DMS153 (cell line): ENCODE measurements around the gene NRN1L.
"Not testable (repeated sequence)": the region's sequence is repeated elsewhere in the genome, so short reads cannot be mapped to it uniquely, and the experiment has no call there.

Experiments used
- DNase-seq: peaks from one replicate; lab custom pipeline; 2025; lab: John Stamatoyannopoulos, UW

Gene NRN1L

DNA sequence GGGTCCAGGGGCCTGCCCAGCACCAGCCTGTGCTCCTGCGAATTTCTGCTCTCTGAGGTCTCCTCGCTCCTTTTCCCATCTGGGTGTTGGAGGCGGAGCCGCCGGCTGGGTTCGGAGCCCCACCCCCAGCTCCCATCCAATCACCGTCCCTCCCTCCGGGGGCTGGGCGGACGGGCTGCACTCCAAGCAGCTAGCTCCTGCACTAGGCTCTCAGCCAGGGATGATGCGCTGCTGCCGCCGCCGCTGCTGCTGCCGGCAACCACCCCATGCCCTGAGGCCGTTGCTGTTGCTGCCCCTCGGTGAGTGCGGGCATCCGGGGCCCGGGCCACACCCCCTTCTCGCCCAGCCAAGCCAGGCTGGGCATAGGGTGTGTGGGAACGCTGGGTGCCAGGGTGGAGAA, at the start of gene NRN1L:
TSS of gene NRN1L (plus strand) at position 202 of the 400 bp plus-strand sequence. CDS start at position 221, 19 bp downstream.
- DNase-seq: peak; percentile 78

DNA sequence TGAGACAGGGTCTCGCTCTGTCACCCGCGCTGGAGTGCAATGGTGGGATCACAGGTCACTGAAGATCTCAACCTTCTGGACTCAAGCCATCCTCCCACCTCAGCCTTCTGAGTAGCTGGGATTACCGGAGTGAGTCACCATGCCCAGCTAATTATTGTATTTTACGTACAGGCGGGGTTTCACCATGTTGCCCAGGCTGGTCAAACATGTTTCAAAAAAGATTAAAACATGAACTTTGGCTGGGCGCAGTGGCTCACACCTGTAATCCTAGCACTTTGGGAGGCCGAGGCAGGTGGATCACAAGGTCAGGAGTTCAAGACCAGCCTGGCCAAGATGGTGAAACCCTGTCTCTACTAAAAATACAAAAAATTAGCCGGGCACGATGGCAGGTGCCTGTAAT, 47.5 kb upstream of the NRN1L start:
- not testable (repeated sequence) for DNase-seq

DNA sequence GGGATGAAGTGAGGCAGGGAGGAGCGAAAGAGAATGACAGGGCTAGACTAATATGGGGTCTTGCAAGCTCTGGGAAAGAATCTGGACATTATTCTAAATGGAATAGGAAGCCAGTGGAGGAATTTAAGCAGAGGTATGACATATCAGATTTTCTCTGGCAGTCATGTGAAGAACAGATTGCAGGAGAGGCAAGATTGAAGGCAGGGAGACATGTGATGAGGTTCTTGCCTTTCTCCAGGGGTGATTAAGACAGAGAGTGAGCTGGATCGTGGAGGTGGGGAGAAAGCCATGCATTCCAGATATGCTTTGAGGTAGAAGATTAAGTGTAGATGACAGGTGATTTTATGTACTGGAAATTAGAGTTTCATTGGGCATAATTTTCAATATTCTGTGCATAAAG, 46.9 kb upstream of the NRN1L start:
- DNase-seq: no peak

DNA sequence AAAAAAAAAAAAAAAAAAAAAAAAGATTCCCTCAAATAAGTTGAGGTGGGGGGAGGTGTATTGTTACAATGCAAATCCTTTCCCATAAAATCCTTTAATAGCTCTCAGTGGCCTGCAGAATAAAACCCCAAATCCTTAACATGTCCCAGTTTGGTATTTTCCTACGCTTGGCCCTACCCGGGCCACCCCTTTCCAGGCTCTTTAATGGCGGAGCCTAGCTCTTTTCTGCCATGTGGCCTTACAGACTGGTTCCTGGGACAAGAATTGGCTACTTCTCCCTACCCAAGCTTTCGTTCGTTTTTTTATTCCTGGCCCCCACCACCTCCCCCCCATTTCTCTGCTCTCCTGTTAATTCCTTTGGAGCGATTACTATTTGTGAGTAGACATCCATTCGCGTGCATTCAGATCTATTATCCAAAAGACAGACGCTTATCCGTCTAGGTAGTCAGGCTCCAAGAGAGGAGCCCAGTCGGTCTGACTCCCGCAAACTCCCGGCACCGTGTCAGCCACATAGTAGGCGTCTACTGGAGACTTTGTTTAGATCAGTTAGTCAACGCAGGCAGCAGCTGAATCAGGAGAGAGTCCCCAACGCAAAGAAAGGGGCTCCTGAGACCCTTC, 43.4 kb upstream of the NRN1L start:
- DNase-seq: no peak

DNA sequence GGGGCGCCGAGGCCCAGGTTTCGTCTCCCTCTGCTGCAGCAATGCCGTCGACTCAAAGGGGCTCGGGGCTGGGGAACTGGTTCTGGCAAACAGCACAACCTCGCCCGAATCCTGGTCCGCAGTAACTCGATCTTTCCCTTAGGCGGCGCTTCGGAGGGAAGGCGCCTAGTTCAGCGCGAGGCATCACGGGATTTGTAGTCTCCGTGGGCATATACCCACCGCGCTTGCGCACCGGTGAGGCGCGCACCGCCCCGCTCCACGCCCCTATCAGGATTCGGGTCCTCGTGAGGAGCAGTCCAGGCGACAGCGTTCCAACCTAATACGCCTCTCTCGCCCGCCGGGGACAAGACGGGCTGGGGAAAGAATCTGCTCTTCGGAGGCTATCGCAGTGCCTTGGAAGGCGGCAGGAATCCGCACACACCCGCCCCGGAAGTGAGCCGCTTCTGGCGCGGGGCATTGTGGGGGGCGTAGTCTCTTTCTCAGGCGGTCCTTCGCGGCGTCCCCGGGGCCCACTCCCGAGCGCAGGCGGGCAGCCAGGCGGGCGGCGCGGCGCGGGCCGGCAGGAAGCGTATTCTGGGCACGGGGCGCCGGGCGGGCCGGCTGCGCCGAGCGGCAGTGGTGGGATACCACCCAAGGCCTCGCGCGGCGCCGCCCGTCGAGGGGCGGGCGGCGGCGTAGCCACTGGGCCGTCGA, 42.7 kb upstream of the NRN1L start, which contains the start of gene THAP11:
TSS of gene THAP11 (plus strand) at position 505 of the 693 bp plus-strand sequence. CDS start 235 bp downstream, outside the sequence.
- peak; percentile 92 for DNase-seq

DNA sequence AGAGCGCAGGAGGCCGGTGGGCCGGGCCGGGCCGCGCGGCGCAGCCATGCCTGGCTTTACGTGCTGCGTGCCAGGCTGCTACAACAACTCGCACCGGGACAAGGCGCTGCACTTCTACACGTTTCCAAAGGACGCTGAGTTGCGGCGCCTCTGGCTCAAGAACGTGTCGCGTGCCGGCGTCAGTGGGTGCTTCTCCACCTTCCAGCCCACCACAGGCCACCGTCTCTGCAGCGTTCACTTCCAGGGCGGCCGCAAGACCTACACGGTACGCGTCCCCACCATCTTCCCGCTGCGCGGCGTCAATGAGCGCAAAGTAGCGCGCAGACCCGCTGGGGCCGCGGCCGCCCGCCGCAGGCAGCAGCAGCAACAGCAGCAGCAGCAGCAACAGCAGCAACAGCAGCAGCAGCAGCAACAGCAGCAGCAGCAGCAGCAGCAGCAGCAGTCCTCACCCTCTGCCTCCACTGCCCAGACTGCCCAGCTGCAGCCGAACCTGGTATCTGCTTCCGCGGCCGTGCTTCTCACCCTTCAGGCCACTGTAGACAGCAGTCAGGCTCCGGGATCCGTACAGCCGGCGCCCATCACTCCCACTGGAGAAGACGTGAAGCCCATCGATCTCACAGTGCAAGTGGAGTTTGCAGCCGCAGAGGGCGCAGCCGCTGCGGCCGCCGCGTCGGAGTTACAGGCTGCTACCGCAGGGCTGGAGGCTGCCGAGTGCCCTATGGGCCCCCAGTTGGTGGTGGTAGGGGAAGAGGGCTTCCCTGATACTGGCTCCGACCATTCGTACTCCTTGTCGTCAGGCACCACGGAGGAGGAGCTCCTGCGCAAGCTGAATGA, 42.0 kb upstream of the NRN1L start:
- no peak for DNase-seq

DNA sequence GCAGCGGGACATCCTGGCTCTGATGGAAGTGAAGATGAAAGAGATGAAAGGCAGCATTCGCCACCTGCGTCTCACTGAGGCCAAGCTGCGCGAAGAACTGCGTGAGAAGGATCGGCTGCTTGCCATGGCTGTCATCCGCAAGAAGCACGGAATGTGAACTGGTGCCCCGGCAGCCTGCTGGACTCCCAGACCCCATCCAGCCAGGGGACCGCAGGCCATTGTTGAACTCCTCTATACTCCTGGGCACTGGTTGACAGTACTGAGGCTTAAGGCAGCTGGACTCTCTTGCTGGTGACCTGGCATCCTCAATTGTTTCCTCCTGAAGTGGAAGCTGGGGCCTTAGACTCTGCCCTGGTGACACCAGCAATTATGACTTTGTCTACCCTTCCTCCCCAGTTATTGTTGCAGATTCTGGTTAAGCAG, 41.3 kb upstream of the NRN1L start:
- DNase-seq: no peak

DNA sequence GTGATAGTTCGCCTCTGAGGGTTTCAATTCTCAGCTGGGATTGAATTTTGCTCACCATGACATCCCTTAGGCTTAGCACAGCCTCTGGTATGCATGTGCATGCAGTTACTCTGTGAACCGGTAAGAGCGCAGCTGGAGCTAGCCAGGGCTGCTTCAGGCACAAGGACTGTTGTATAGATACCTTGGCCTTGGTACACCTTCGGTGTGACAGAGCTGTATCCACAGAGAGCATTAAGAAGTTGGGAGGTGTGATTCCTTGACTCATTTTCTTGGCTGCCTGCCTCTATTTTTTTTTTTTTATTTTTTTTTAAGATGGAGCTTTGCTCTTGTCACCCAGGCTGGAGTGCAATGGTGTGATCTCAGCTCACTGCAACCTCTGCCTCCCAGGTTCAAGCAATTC, 40.2 kb upstream of the NRN1L start:
- no peak for DNase-seq

DNA sequence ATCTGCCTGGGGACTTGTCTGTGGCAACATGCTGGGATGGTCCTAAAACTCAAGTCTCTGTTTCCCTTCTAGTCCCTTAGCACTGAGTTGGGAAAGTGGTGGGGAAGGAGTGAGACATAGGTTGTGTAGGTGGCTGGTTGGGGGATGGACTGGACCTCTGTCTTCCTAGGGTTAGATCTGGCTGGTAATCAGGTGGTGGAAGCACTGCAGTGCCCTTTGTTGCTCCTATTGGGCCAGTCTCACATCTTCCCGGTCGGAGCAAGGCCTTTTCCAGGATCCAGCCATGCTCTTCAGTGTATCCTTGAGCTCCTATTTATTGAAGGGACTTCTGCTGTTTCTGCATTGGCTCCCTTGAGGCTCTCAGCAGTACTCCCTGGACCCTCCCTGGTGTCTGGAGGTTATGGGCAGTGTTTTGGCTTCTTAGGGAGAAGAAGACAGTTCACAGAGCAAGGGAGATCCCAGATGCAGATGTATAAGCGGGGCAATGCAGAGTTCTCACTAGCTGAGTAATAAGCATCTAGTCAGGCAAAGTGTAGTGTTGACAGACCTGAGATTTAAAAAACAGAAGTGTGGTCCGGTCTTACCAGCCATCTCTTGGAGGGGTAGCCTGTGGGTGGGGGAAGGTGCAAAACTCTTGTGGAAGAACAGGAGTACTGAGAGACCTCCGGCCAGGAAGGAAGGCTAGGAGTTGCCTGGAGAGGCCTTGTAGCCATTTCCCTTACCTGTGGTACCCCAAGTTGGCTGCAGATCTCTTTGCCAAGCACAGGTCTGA, 39.2 kb upstream of the NRN1L start:
- no peak for DNase-seq

DNA sequence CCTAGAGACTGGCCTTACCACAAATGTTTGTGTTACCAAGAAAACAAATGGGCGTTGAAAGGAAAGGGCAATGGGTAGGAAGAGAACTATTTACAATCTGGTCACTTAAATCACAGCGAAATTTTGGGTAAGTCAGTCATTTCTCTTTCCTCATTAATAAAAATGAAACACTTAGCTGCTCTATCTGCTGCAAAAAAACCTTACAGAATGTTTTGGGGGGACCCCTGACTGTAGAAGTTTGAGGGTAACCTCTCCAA, 38.7 kb upstream of the NRN1L start:
- DNase-seq: no peak

DNA sequence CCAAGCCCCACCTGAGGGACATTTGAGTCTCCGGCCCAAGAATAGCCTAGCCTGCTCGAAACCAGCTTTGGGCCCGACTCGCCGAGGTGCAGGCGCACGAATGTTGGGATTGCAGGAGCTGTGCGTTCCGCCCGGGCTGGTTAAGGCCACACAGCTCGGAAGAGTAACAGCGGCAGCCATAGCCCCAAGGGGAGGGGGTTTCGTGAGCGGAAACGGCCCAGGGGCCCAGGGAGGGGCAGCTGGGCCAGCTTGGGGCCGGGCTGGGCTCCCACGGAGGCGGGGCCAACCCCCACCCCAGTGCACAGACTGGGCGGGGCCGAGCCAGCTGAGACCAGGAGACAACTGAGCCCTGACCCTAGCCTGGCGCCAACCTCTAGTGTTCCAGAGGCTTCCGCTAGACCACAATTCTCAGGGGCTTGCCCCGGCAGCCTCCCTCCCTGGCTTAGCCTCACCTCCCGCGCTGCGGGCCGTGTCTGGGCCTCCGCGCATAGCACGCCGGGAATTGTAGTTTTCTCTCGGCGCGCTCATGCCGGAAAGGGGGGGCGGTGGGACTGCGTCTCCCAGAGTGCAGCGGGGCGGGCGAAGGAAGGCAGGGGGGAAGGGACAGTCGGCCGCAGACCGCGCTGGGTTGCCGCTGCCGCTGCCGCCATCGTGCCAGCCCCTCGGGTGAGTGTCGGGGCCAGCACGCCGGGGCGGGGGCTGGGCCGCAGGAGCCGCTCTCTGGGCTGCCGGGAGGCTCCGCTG, 38.2 kb upstream of the NRN1L start, which contains the start of gene NUTF2:
TSS of gene NUTF2 (plus strand) at position 614 of the 744 bp plus-strand sequence. CDS start 18,198 bp downstream, outside the sequence.
- DNase-seq: peak; percentile 94

DNA sequence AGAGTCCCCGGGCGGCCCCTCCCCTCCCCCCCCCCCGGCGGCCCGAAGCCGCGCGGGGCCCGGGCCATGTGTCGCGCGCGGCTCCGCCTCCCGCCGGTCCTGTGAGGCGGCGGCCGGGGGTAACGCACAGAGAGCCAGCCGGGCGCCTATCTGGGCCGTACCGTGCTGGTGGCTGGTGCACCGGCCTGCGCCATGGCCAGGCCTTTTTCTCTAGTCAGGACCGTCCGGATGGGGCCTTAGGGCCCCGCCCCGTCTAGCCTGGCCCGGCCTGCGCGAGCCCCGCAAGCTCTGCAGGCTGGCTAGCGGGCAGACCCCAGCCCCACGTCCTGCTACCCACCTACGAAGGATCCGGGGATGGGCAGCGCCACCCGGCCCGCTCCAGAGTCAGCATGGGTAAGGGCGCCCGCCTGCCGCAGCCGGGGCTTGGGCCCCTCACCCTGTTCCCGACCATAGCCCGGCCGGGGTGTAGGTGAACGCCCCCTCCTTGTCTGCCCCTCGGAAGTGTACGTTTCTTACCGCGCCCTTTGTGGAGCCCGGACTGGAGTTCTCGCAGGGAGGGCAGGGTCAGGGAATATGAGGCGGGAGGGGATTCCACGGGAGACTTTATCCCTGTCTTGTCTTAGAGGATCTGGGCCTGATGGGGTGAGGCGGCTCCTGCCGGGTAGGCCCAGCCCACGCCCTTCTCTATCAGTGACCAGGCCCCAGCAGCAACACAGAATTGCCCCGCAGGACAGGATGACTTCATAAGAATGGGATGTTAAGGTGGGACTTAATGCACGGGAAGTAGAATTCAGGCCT, 37.4 kb upstream of the NRN1L start, which contains the start of gene CENPT:
TSS of gene CENPT (minus strand) at position 630 of the 798 bp plus-strand sequence. CDS start 13,834 bp downstream, outside the sequence.
- no peak for DNase-seq

DNA sequence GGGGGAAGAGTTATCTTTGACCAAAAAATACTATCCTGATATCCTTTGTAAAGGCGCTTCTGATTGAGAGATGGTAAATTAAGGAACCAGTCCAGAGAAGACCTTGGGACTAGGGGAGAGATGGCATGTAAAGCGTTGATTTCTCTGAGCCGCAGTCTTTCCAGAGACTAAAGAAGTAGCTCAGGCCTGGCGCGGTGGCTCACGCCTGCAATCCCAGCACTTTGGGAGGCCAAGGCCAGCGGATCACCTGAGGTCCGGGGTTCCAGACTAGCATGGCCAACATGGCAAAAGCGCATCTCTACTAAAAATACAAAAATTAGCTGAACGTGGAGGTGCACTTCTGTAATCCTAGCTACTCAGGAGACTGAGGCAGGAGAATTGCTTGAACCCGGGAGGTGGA, 36.6 kb upstream of the NRN1L start:
- DNase-seq: no peak

DNA sequence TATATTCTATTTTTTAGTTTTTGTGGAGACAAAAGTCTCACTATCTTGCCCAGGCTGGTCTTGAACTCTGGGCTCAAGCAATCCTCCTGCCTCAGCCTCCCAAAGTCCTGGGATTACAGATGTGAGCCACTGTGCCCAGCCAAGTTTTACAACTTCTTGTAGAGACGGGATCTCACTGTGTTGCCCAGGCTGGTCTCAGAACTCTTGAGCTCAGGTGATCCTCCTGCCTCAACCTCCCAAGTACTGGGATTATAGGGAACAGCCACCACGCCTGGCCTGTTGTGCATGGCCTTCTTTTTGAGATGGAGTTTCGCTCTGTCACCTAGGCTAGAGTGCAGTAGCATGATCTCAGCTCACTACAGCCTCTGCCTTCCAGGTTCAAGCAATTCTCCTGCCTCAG, 31.0 kb upstream of the NRN1L start:
- no peak for DNase-seq

DNA sequence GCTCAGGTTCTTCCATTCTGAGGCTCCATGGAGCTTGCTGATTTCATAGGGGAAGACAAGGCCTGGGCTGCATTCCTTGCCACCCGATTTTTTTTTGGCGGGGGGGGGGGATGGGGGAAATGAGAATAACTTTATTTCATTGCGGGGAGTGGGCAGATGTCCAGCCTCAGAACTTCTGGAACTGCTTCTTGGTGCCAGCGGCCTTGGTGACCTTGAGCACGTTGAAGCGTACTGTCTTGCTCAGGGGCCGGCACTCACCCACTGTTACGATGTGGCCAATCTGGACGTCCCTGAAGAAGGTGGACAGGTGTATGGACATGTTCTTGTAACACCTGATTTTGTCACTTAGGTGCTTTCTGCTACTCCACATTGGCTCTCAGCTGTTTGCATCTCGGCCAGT, 28.9 kb upstream of the NRN1L start:
- DNase-seq: no peak

DNA sequence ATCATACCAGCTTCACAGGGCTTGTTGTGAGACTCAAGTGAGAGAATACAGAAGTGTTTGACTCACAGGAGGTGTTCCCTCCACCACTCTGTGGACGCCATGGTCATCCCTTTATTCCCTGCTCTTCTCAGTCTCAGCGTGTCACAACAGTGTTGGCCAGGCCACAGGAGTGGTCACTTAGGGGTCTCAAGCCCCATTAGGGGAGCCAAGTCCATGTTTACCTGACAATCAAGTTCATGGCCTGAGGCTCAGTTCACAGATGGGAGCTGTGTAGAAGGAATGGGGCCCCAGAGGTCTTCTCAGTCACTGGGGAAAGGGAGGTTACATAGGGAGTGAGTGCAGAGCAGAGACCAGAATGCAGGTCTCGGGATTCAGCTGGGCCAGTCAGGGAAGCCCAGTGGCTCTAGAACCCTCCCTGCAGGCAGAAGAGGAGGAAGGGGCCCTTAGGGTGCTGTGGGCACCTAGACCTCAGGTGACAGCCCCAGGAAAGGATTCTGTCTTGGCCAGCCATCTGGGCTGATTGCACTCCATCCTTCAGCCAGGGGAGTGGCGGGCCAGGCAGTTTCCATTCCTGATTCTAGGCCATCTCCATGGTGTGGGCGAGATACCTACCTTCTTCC, 27.6 kb upstream of the NRN1L start:
- DNase-seq: no peak

DNA sequence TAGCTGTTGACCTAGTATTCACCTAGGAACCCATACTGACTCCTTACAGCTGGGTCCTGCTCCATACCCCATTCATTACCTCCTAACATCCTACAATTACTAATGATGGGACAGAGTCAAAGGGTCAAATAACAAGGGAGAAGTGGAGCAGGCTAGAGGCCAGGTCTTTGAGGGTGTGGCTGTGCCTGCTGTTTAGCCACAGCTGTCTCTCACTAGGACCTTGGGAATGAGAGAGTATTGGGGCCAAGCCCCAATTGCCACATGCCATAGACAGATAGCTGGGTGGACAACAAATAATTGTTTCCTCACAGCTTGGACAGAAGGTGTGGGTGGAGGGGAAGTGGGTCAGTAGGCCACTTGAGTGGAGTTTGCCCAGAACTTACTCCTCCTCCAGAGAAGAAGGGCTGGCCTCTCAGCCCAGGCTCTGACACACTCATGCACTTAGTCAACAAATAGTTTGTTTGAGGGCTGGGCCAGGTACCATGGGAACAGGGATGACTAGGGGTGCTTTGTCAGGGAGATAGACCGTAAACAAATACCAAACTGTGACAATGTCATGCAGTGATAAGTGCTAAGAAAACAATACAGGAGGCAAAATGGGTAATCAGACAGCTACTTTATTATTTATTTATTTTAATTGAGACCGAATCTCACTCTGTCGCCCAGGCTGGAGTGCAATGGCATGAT, 27.0 kb upstream of the NRN1L start:
- peak; percentile 86 for DNase-seq

DNA sequence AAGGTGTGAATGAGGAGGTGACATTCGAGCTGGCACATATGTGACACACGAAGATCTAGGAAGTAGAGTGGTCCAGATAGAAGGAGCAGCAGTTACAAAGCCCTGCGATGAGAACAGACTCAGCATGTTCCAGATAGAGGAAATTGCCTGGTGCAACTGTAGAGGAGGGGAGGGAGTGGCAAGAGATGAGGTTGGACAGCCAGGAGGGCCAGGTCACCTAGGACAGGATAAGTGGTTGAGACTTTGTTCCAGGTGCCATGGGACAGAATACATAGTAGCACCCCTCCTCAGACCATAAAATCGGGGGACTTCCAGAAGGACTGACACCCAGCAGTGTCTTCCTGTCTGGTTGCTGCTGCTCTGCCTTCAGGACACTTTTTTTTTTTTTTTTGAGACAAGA, 26.2 kb upstream of the NRN1L start:
- DNase-seq: no peak
